ENCODE data around the gene LTB4R. TPM values are rescaled to one million over a fixed set of nuclear protein-coding genes. Genes with fewer than 3 reads are reported as not detected.

Gene LTB4R
- total and polyA plus RNA-seq, 9 of the 15 experiments (the other 6 are each of a cell fraction or from before 2014, with no cell fraction given), result 0.38 to 10.5 (median 2.8) TPM

DNA sequence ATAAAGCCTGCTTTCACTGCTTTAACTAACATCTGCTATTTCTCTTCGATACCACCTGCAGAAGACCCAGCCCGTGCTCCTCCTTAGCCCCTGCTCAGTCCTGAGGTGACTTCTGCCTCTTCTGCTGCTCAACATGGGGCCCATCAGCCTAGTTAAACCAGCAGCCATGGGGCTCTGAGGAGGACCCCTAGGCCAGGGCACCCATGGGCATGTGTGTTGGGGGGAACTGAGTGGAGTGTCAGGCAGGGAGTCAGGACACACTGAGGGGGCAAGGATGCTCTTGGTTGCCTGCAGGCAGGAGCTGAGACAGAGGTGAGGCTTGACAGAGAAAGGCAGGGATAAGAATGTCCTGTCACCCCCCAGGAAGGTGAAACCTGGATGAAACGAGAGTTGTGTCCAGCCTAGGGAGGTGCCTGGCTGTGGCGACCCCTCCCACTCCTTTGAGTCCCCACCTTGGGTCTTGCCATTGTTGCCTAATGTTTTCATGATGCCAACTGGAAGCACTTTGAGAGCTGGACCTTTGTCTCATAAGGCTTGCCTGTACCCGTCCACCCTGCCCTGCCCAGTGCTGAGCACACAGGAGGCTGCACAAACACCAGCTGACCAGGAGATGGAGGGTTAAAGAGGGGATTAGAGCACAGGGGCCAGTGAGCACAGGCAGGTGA lies 27.4 kb upstream of the LTB4R start:
- Histone ChIP-seq H3K36me3 (ENCODE audit: control insufficient read depth, insufficient read depth, low read length) (no peaks in the 10 kb centered on the region), H3K4me1 (replicated peaks in 1 of 2; ENCODE audit: control insufficient read depth in 2 of 2, insufficient read depth in 2 of 2, low read length in 2 of 2) (no peaks in the 10 kb centered on the region; a peak in 1 of 5 replicates), H4K20me1 (replicated peaks; ENCODE audit: control insufficient read depth, insufficient read depth, low read length) (no peaks in the 10 kb centered on the region), H3K9ac (ENCODE audit: insufficient read depth in 1 of 2, low read depth in 2 of 2, low read length in 2 of 2) (no peak overlapping the region), H3K4me2 (ENCODE audit: insufficient read depth, low read length) (no peak overlapping the region), H3K27ac (ENCODE audit: extremely low read depth, low read depth, low read length) (no peak overlapping the region), H3K27me3 (ENCODE audit: control insufficient read depth in 2 of 2, insufficient read depth in 2 of 2, low read length in 2 of 2) (no peaks in the 10 kb centered on the region), H3K9me3 (replicated peaks; ENCODE audit: control insufficient read depth, insufficient read depth, low read depth, low read length) (no peaks in the 10 kb centered on the region), H3K79me2 (ENCODE audit: control insufficient read depth, insufficient read depth, low read length) (no peaks in the 10 kb centered on the region), H3K4me3 (no peak overlapping the region), H2AFZ (ENCODE audit: low read depth, low read length) (no peak overlapping the region), H3K9me1 (ENCODE audit: control insufficient read depth, insufficient read depth, low read length) (no peaks in the 10 kb centered on the region)
- DNase-seq (ENCODE audit: extremely low read depth in 1 of 4, low spot score in 3 of 4) (no peak), FAIRE-seq (no peak), ATAC-seq (no peak; the same call in 2 of the 3 replicates)
- ChIA-PET CTCF (ENCODE audit: low intra/inter-chr PET ratio) (interaction anchor here (0.6 kb wide), 1 partner anchor 428 kb away, joined by 3 read pairs; no protein-coding TSS in a partner anchor), POLR2A (interaction anchor here (1.7 kb wide), 1 partner anchor 12 kb away, joined by 5 read pairs; no protein-coding TSS in a partner anchor)
- WGBS (ENCODE audit: insufficient coverage, low coverage, missing lambda C conversion rate), result 49% methylated on average over 5 of the region's 5 CpGs
- no TSS peak for BruUV-seq (replicated peaks)
- TF ChIP-seq ZNF561 (CRISPR knock-in tag; conservative IDR thresholded peaks at IDR 0.05) (no peak), TBL1XR1 (IDR thresholded peaks at IDR 0.05; ENCODE audit: low read length in 2 of 2) (no peak), SP2 (IDR thresholded peaks at IDR 0.05; ENCODE audit: extremely low read depth, low read depth, low read length, poor library complexity, severe bottlenecking) (no peak), NCOA2 (IDR thresholded peaks at IDR 0.05; ENCODE audit: partially characterized antibody in 2 of 2) (no peak), POLR2B (IDR thresholded peaks at IDR 0.05; ENCODE audit: low read depth, partially characterized antibody) (no peak), RBM14 (IDR thresholded peaks at IDR 0.05; ENCODE audit: borderline replicate concordance, insufficient read depth, low read depth, low read length) (no peak), TBP (optimal IDR thresholded peaks at IDR 0.05; ENCODE audit: low read depth, low read length) (no peak)
- TF ChIP-seq, protein P1, sequence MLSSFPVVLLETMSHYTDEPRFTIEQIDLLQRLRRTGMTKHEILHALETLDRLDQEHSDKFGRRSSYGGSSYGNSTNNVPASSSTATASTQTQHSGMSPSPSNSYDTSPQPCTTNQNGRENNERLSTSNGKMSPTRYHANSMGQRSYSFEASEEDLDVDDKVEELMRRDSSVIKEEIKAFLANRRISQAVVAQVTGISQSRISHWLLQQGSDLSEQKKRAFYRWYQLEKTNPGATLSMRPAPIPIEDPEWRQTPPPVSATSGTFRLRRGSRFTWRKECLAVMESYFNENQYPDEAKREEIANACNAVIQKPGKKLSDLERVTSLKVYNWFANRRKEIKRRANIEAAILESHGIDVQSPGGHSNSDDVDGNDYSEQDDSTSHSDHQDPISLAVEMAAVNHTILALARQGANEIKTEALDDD (IDR thresholded peaks at IDR 0.05), result no peak
- TF ChIP-seq, protein P2, sequence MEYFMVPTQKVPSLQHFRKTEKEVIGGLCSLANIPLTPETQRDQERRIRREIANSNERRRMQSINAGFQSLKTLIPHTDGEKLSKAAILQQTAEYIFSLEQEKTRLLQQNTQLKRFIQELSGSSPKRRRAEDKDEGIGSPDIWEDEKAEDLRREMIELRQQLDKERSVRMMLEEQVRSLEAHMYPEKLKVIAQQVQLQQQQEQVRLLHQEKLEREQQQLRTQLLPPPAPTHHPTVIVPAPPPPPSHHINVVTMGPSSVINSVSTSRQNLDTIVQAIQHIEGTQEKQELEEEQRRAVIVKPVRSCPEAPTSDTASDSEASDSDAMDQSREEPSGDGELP (CRISPR knock-in tag; IDR thresholded peaks at IDR 0.05; ENCODE audit: borderline replicate concordance), result no peak
- TF ChIP-seq, protein P3, sequence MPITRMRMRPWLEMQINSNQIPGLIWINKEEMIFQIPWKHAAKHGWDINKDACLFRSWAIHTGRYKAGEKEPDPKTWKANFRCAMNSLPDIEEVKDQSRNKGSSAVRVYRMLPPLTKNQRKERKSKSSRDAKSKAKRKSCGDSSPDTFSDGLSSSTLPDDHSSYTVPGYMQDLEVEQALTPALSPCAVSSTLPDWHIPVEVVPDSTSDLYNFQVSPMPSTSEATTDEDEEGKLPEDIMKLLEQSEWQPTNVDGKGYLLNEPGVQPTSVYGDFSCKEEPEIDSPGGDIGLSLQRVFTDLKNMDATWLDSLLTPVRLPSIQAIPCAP (CRISPR knock-in tag; IDR thresholded peaks at IDR 0.05; ENCODE audit: borderline replicate concordance), result no peak
- TF ChIP-seq, protein P4, sequence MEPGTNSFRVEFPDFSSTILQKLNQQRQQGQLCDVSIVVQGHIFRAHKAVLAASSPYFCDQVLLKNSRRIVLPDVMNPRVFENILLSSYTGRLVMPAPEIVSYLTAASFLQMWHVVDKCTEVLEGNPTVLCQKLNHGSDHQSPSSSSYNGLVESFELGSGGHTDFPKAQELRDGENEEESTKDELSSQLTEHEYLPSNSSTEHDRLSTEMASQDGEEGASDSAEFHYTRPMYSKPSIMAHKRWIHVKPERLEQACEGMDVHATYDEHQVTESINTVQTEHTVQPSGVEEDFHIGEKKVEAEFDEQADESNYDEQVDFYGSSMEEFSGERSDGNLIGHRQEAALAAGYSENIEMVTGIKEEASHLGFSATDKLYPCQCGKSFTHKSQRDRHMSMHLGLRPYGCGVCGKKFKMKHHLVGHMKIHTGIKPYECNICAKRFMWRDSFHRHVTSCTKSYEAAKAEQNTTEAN (CRISPR knock-in tag; IDR thresholded peaks at IDR 0.05), result no peak
- intact Hi-C loops (cut with micrococcal nuclease), result no loop called here
- in situ Hi-C loops (cut with MboI), result no loop called here

Data from K562 (cell line).